A549 (cell line): ENCODE data around the gene SLC38A4. TPM values are rescaled to one million over a fixed set of nuclear protein-coding genes. Genes with fewer than 3 reads are reported as not detected.

Experiments
- ATAC-seq, 2 experiments: fragments of 200-7000 bp in 1 of 2; fragments of >200 bp in 1 of 2; cut with Nextera tagmentation in 1 of 2; cut with Tn5 transposase in 1 of 2; 3 replicates each; pipeline versions ENCODE4 v1.8.0 to v1.9.1; 2018 to 2020; ENCODE audit warnings: mild to moderate bottlenecking in 1 of 2, moderate library complexity in 1 of 2
- CTCF ChIA-PET: fragments of 300-600 bp; sonication (Branson Sonifier 250); formaldehyde crosslinking; extraction: SDS; loops from one replicate; lab custom pipeline; 2021; ENCODE audit warnings: antibody characterized with exemption, inconsistent platforms; lab: Yijun Ruan, JAX
- POLR2A ChIA-PET: fragments of 350-600 bp; formaldehyde crosslinking; extraction: SDS; loops from one replicate; lab custom pipeline; 2021; ENCODE audit warnings: antibody characterized with exemption, inconsistent platforms; lab: Yijun Ruan, JAX
- DNase-seq, 2 experiments: peaks; one replicate each; pipeline versions ENCODE4 v3.0.0 to v3.0.0-alpha.2; 2011 to 2016; ENCODE audit warnings: low read depth in 1 of 2, low spot score in 1 of 2
- FAIRE-seq: peaks from 2 replicates; lab custom pipeline; 2011; peaks lifted over from hg19 to GRCh38; lab: Jason Lieb, UNC
- H3K27ac ChIP-seq, 2 experiments: fragments of >200 bp; sonication (Bioruptor Twin); formaldehyde crosslinking; 3 replicates each; pipeline ENCODE4 v1.5.1; 2016 to 2017
- H3K4me1 ChIP-seq: fragments of >200 bp; sonication (Bioruptor Twin); formaldehyde crosslinking; 3 replicates; pipeline ENCODE4 v1.6.1; 2016
- H3K4me2 ChIP-seq: fragments of >200 bp; sonication (Bioruptor Twin); formaldehyde crosslinking; 3 replicates; pipeline ENCODE4 v1.6.1; 2016
- H3K4me3 ChIP-seq: fragments of >200 bp; sonication (Bioruptor Twin); formaldehyde crosslinking; 3 replicates; pipeline ENCODE4 v1.5.1; 2016
- H3K9me3 ChIP-seq: fragments of >200 bp; sonication (Bioruptor Twin); formaldehyde crosslinking; 3 replicates; pipeline ENCODE4 v1.6.1; 2016
- CBX2 ChIP-seq: fragments of 200-600 bp; sonication (generic); IDR thresholded peaks from 2 replicates; pipeline ENCODE4 v1.6.1; 2016; ENCODE audit warnings: low read depth, mild to moderate bottlenecking, borderline replicate concordance
- CHD2 ChIP-seq: fragments of 150-350 bp; IDR thresholded peaks from 2 replicates; pipeline ENCODE4 v1.6.1; 2014; ENCODE audit warnings: low read length; ENCODE audit not compliant: partially characterized antibody
- ELK1 ChIP-seq: fragments of 150-350 bp; IDR thresholded peaks from 2 replicates; pipeline ENCODE4 v1.6.1; 2014; ENCODE audit warnings: low read depth, mild to moderate bottlenecking, low read length
- EP300 ChIP-seq, 2 experiments: fragments of >200 bp; sonication (Bioruptor Twin); formaldehyde crosslinking; IDR thresholded peaks; 2 replicates in 1 of 2; 3 replicates in 1 of 2; pipeline ENCODE4 v1.6.1; 2016 to 2017
- HDAC2 ChIP-seq: fragments of 200-600 bp; sonication (generic); IDR thresholded peaks from 2 replicates; pipeline ENCODE4 v1.6.1; 2016
- HEYL ChIP-seq: fragments of 250-450 bp; sonication (Bioruptor Pico); IDR thresholded peaks from 2 replicates; pipeline ENCODE4 v1.8.0; 2021; ENCODE audit warnings: mild to moderate bottlenecking, moderate library complexity
- HOXA7 ChIP-seq: fragments of 250-450 bp; sonication (Bioruptor Pico); IDR thresholded peaks from 2 replicates; pipeline ENCODE4 v1.5.0; 2020; ENCODE audit warnings: mild to moderate bottlenecking, moderate library complexity
- JUN ChIP-seq, 2 experiments: fragments of >200 bp; sonication (Bioruptor Twin); formaldehyde crosslinking; IDR thresholded peaks; 2 replicates in 1 of 2; 3 replicates in 1 of 2; pipeline ENCODE4 v1.6.1; 2016 to 2017
- JUNB ChIP-seq: fragments of >200 bp; sonication (Bioruptor Twin); formaldehyde crosslinking; IDR thresholded peaks from 2 replicates; pipeline ENCODE4 v1.6.1; 2016
- MAFK ChIP-seq: fragments of 450-650 bp; IDR thresholded peaks from 2 replicates; pipeline ENCODE4 v1.6.1; 2014; ENCODE audit not compliant: partially characterized antibody
- MYC ChIP-seq: IDR thresholded peaks from 2 replicates; pipeline ENCODE4 v1.6.1; 2012; ENCODE audit warnings: mild to moderate bottlenecking, inconsistent platforms, low read length, improper control_type of control experiment, borderline replicate concordance
- NPAS2 ChIP-seq: fragments of 250-450 bp; sonication (Bioruptor Pico); IDR thresholded peaks from 2 replicates; pipeline ENCODE4 v1.8.0; 2022; ENCODE audit warnings: mild to moderate bottlenecking, moderate library complexity, borderline replicate concordance
- POLR2A ChIP-seq: IDR thresholded peaks from 2 replicates; pipeline ENCODE4 v1.6.1; 2012; ENCODE audit warnings: mild to moderate bottlenecking, low read length
- POLR2AphosphoS2 ChIP-seq: conservative IDR thresholded peaks from 2 replicates; pipeline ENCODE4 v1.6.1; 2012; ENCODE audit warnings: low read length, improper control_type of control experiment, inconsistent platforms
- RARB ChIP-seq: fragments of 250-450 bp; sonication (Bioruptor Pico); IDR thresholded peaks from 2 replicates; pipeline ENCODE4 v1.8.0; 2021; ENCODE audit warnings: mild to moderate bottlenecking, moderate library complexity
- RCOR1 ChIP-seq: fragments of 150-350 bp; IDR thresholded peaks from 2 replicates; pipeline ENCODE4 v1.6.1; 2014; ENCODE audit warnings: antibody characterized with exemption, low read length, low read depth
- REST ChIP-seq: fragments of 200-600 bp; sonication (generic); IDR thresholded peaks from 2 replicates; pipeline ENCODE4 v1.6.1; 2016; ENCODE audit warnings: antibody characterized with exemption, mild to moderate bottlenecking, moderate library complexity
- RFX5 ChIP-seq: fragments of 450-650 bp; IDR thresholded peaks from 2 replicates; pipeline ENCODE4 v1.7.1; 2014; ENCODE audit warnings: antibody characterized with exemption, mild to moderate bottlenecking, moderate library complexity
- SMC3 ChIP-seq: fragments of >200 bp; sonication (Bioruptor Twin); formaldehyde crosslinking; IDR thresholded peaks from 3 replicates; pipeline ENCODE4 v1.6.1; 2018; ENCODE audit warnings: inconsistent platforms
- SREBF2 ChIP-seq: fragments of 450-650 bp; IDR thresholded peaks from 2 replicates; pipeline ENCODE4 v1.6.1; 2014; ENCODE audit warnings: mild to moderate bottlenecking, moderate library complexity
- TFCP2L1 ChIP-seq: fragments of 250-450 bp; sonication (Bioruptor Pico); IDR thresholded peaks from 2 replicates; pipeline ENCODE4 v1.5.0; 2021; ENCODE audit warnings: mild to moderate bottlenecking
- ZC3H11A ChIP-seq: fragments of 450-650 bp; IDR thresholded peaks from 2 replicates; pipeline ENCODE4 v1.6.1; 2014; ENCODE audit warnings: antibody characterized with exemption, mild to moderate bottlenecking
- WGBS: methylation state at CpG from one replicate; pipeline ENCODE4 v1.1.6; 2017; ENCODE audit errors: missing lambda C conversion rate; 5-methylcytosine and 5-hydroxymethylcytosine counted together
- polyA plus RNA-seq, 4 experiments: library from polyadenylated mRNA; depleted of rRNA in 3 of 4; stranded (reverse); fragments of >200 nt; fragmentation: RNase III in 1 of 4; extraction: RNeasy Plus Mini Kit Qiagen cat#74134 plus additional on column Dnase treatment in 1 of 4; gene quantifications; 2 replicates in 3 of 4; 3 replicates in 1 of 4; pipeline ENCODE4 v1.2.3, GENCODE V29; 2011 to 2017

The SLC38A4 gene
- polyA plus RNA-seq, 2 of the 4 experiments (the other 2 are of a cell fraction): 0.09 to 0.30 TPM

- TF ChIP-seq RFX5: no peak
- TF ChIP-seq SMC3: no peak
- no peak for TF ChIP-seq RCOR1
- TF ChIP-seq HDAC2: no peak
- TF ChIP-seq, all 56 proteins: peak for 0
Measured at GRCh38 chr12:46824709-46825108, 1.1 kb downstream of the SLC38A4 start (continued).

GRCh38 chr12:46818642-46819041 is 7.2 kb downstream of the SLC38A4 start:
- Histone ChIP-seq H3K9me3 (no peaks in the 10 kb centered on the region), H3K4me3 (no peak overlapping the region), H3K27ac (no peak overlapping the region), H3K4me1 (no peaks in the 10 kb centered on the region), H3K4me2 (no peak overlapping the region)
- DNase-seq: no peak
- ATAC-seq: no peak
- FAIRE-seq: no peak
- CTCF ChIA-PET: no interaction called here
- TF ChIP-seq POLR2AphosphoS2 (no peak), POLR2A (no peak), HDAC2 (no peak), SREBF2 (no peak), ELK1 (no peak), RARB (no peak), MYC (no peak), HOXA7 (CRISPR knock-in tag) (no peak), CBX2 (no peak), MAFK (no peak), HEYL (CRISPR knock-in tag) (no peak), TFCP2L1 (CRISPR knock-in tag) (no peak), EP300 (IDR thresholded peaks at IDR 0.05) (no peak), JUN (IDR thresholded peaks at IDR 0.05) (no peak), ZC3H11A (no peak), NPAS2 (CRISPR knock-in tag) (no peak), CHD2 (no peak), JUNB (no peak)
- POLR2A ChIA-PET: no interaction called here

GRCh38 chr12:46815809-46816208 is 10.0 kb downstream of the SLC38A4 start:
- FAIRE-seq: no peak
- no peak for TF ChIP-seq RARB
- TF ChIP-seq MAFK: peak; percentile 59
- no peak for TF ChIP-seq CBX2
- ChIA-PET POLR2A (no interaction called here), CTCF (no interaction called here)
- Histone ChIP-seq H3K4me1 (no peaks in the 10 kb centered on the region), H3K9me3 (no peaks in the 10 kb centered on the region), H3K4me2 (no peak overlapping the region), H3K4me3 (no peak overlapping the region), H3K27ac (no peak overlapping the region)
- no peak for DNase-seq
- 30% methylated on average over 2 of the region's 2 CpGs for WGBS
- no peak for ATAC-seq

- no peak overlapping the region for H3K4me3 ChIP-seq
- WGBS: 31% methylated on average over 2 of the region's 2 CpGs
- H3K4me1 ChIP-seq: no peaks in the 10 kb centered on the region
- H3K4me2 ChIP-seq: no peak overlapping the region
- no peak for ATAC-seq
- ChIA-PET POLR2A (no interaction called here), CTCF (no interaction called here)
- no peak for TF ChIP-seq REST
- TF ChIP-seq ELK1: no peak
- H3K9me3 ChIP-seq: no peaks in the 10 kb centered on the region
- H3K27ac ChIP-seq: no peak overlapping the region
- no peak for DNase-seq
- FAIRE-seq: no peak
Measured at GRCh38 chr12:46814143-46814542, 11.7 kb downstream of the SLC38A4 start.
